ENCODE measurements around the gene AFG3L2. TPM values are rescaled to one million over a fixed set of nuclear protein-coding genes. Genes with fewer than 3 reads are reported as not detected.

AFG3L2 gene
- total and polyA plus RNA-seq, 4 donors: 16.4 to 41.3 (median 33.8) TPM

- WGBS, 2 donors: 0 to 1% methylated on average over 29 to 30 of the region's 30 CpGs
- no peak for TF ChIP-seq CTCF (IDR thresholded peaks at IDR 0.05; ENCODE audit: control extremely low read depth, extremely low read depth)
- ATAC-seq (ENCODE audit: insufficient read depth, low FRiP score): no peak
Observed at GRCh38 chr18:12377556-12378197, 650 bp upstream of the AFG3L2 start.

GRCh38 chr18:12376034-12376753 lies 833 bp downstream of the AFG3L2 start:
- Histone ChIP-seq H3K36me3 (ENCODE audit: control insufficient read depth in 4 of 4, insufficient read depth in 4 of 4, low read length in 4 of 4) (no peaks in the 10 kb centered on the region), H3K27me3 (ENCODE audit: control insufficient read depth in 3 of 3, insufficient read depth in 3 of 3, low read length in 2 of 3) (no peaks in the 10 kb centered on the region), H3K9ac (ENCODE audit: insufficient read depth in 1 of 2, low read length in 2 of 2) (peak overlapping the region; percentile 38 to 86), H3K4me3 (peak overlapping the region; percentile 81), H3K4me1 (ENCODE audit: control insufficient read depth in 5 of 5, insufficient read depth in 5 of 5, low read length in 5 of 5) (peaks cover 0 to 13% (median 11%) of the 10 kb centered on the region in 5 donors), H3K9me3 (ENCODE audit: control insufficient read depth in 4 of 4, insufficient read depth in 3 of 4, low read length in 3 of 4) (no peaks in the 10 kb centered on the region), H3K27ac (ENCODE audit: low read depth in 1 of 2, low read length in 1 of 2) (peak overlapping the region; percentile 95 to 100)
- no peak for TF ChIP-seq CTCF (IDR thresholded peaks at IDR 0.05; ENCODE audit: control extremely low read depth, extremely low read depth)
- ATAC-seq (ENCODE audit: insufficient read depth, low FRiP score) (no peak), DNase-seq (peak in 2 of 3 donors; percentile 18 to 21)
- 14 to 21% methylated on average over 42 of the region's 42 CpGs for WGBS, 2 donors

More at GRCh38 chr18:12377556-12378197, 650 bp upstream of the AFG3L2 start:
- peak overlapping the region; percentile 47 to 92 for H3K27ac ChIP-seq (ENCODE audit: low read depth in 1 of 2, low read length in 1 of 2)
- H3K27me3 ChIP-seq (ENCODE audit: control insufficient read depth in 3 of 3, insufficient read depth in 3 of 3, low read length in 2 of 3): no peaks in the 10 kb centered on the region
- no peak for DNase-seq
- peak overlapping the region; percentile 37 for H3K4me3 ChIP-seq
- H3K4me1 ChIP-seq (ENCODE audit: control insufficient read depth in 5 of 5, insufficient read depth in 5 of 5, low read length in 5 of 5): peaks cover 0 to 13% (median 9%) of the 10 kb centered on the region in 5 donors
- H3K36me3 ChIP-seq (ENCODE audit: control insufficient read depth in 4 of 4, insufficient read depth in 4 of 4, low read length in 4 of 4): no peaks in the 10 kb centered on the region
- no peaks in the 10 kb centered on the region for H3K9me3 ChIP-seq (ENCODE audit: control insufficient read depth in 4 of 4, insufficient read depth in 3 of 4, low read length in 3 of 4)
- H3K9ac ChIP-seq (ENCODE audit: insufficient read depth in 1 of 2, low read length in 2 of 2): peak overlapping the region in 1 of 2 donors; percentile 97

GRCh38 chr18:12374401-12374800 lies 2.6 kb downstream of the AFG3L2 start:
- no peak overlapping the region for H3K4me3 ChIP-seq
- H3K27me3 ChIP-seq (ENCODE audit: control insufficient read depth in 3 of 3, insufficient read depth in 3 of 3, low read length in 2 of 3): no peaks in the 10 kb centered on the region
- H3K9ac ChIP-seq (ENCODE audit: insufficient read depth in 1 of 2, low read length in 2 of 2): no peak overlapping the region
- H3K27ac ChIP-seq (ENCODE audit: low read depth in 1 of 2, low read length in 1 of 2): peak overlapping the region in 1 of 2 donors; percentile 27
- no peaks in the 10 kb centered on the region for H3K36me3 ChIP-seq (ENCODE audit: control insufficient read depth in 4 of 4, insufficient read depth in 4 of 4, low read length in 4 of 4)
- H3K9me3 ChIP-seq (ENCODE audit: control insufficient read depth in 4 of 4, insufficient read depth in 3 of 4, low read length in 3 of 4): no peaks in the 10 kb centered on the region
- 93 to 95% methylated on average over 6 of the region's 6 CpGs for WGBS, 2 donors
- TF ChIP-seq CTCF (IDR thresholded peaks at IDR 0.05; ENCODE audit: control extremely low read depth, extremely low read depth): no peak
- no peak for DNase-seq
- peaks cover 0 to 13% (median 11%) of the 10 kb centered on the region in 5 donors for H3K4me1 ChIP-seq (ENCODE audit: control insufficient read depth in 5 of 5, insufficient read depth in 5 of 5, low read length in 5 of 5)
- no peak for ATAC-seq (ENCODE audit: insufficient read depth, low FRiP score)

Data from lung (tissue), 12 donors.